ENCODE data around the gene CALML3. TPM values are rescaled to one million over a fixed set of nuclear protein-coding genes. Genes with fewer than 3 reads are reported as not detected.

CALML3 gene
- total RNA-seq, 1 experiment from 2014 or later: not detected

GRCh38 chr10:5476918-5477525 lies 47.7 kb upstream of the CALML3 start:
- no peak overlapping the region for H3K27ac ChIP-seq
- BruUV-seq (replicated peaks): no TSS peak
- no peak overlapping the region for H3K4me3 ChIP-seq
- no peaks in the 10 kb centered on the region for H3K27me3 ChIP-seq (ENCODE audit: insufficient read depth, low read depth)
- intact Hi-C loops (cut with micrococcal nuclease; ENCODE audit: unreplicated experiment): no loop called here
- no peaks in the 10 kb centered on the region for H3K79me2 ChIP-seq (ENCODE audit: low read depth)
- H3K4me1 ChIP-seq (replicated peaks; ENCODE audit: insufficient read depth): peaks cover 8% of the 10 kb centered on the region; the same call in 1 of the 2 replicates
- H2AFZ ChIP-seq: no peak overlapping the region
- ChIA-PET CTCF (no interaction called here), POLR2A (ENCODE audit: unreplicated experiment) (interaction anchor here (0.5 kb wide), 1 partner anchor 27 kb away, joined by 5 read pairs; no protein-coding TSS in a partner anchor)
- no peak for DNase-seq
- TF ChIP-seq CTCF (conservative IDR thresholded peaks at IDR 0.05): no peak
- no peak for TF ChIP-seq EZH2 (IDR thresholded peaks at IDR 0.05; ENCODE audit: low read depth)
- H3F3A ChIP-seq (ENCODE audit: insufficient read depth, low read depth): no peaks in the 10 kb centered on the region
- H4K20me1 ChIP-seq (ENCODE audit: insufficient read depth): no peaks in the 10 kb centered on the region
- no peaks in the 10 kb centered on the region for H3K36me3 ChIP-seq (ENCODE audit: low read depth)
- no peaks in the 10 kb centered on the region for H3K9me2 ChIP-seq (ENCODE audit: insufficient read depth)
- no peak overlapping the region for H3K4me2 ChIP-seq
- no peaks in the 10 kb centered on the region for H3K9me3 ChIP-seq (ENCODE audit: insufficient read depth, low read depth)

- POLR2A ChIA-PET (ENCODE audit: unreplicated experiment): interaction anchor here (0.5 kb wide), 1 partner anchor 473 kb away, joined by 9 read pairs; no protein-coding TSS in a partner anchor
- DNase-seq: no peak
- no peaks in the 10 kb centered on the region for H3K9me2 ChIP-seq (ENCODE audit: insufficient read depth)
- intact Hi-C loops (cut with micrococcal nuclease; ENCODE audit: unreplicated experiment): no loop called here
- H4K20me1 ChIP-seq (ENCODE audit: insufficient read depth): no peaks in the 10 kb centered on the region
- H3K27me3 ChIP-seq (ENCODE audit: insufficient read depth, low read depth): no peaks in the 10 kb centered on the region
- H3F3A ChIP-seq (ENCODE audit: insufficient read depth, low read depth): no peaks in the 10 kb centered on the region
- H2AFZ ChIP-seq: no peak overlapping the region
- CTCF ChIA-PET: no interaction called here
- H3K9me3 ChIP-seq (ENCODE audit: insufficient read depth, low read depth): no peaks in the 10 kb centered on the region
- no TSS peak for BruUV-seq (replicated peaks)
- no peak for TF ChIP-seq EZH2 (IDR thresholded peaks at IDR 0.05; ENCODE audit: low read depth)
- no peak overlapping the region for H3K4me3 ChIP-seq
- H3K36me3 ChIP-seq (ENCODE audit: low read depth): no peaks in the 10 kb centered on the region
- no peak overlapping the region for H3K27ac ChIP-seq
- H3K4me2 ChIP-seq: no peak overlapping the region
- no peaks in the 10 kb centered on the region for H3K79me2 ChIP-seq (ENCODE audit: low read depth)
- H3K4me1 ChIP-seq (replicated peaks; ENCODE audit: insufficient read depth): peaks cover 8% of the 10 kb centered on the region; the same call in 1 of the 2 replicates
These were observed 46.6 kb upstream of the CALML3 start for GRCh38 chr10:5477948-5478693.

GRCh38 chr10:5478694-5479305 lies 46.0 kb upstream of the CALML3 start:
- H2AFZ ChIP-seq: no peak overlapping the region
- CTCF ChIA-PET: no interaction called here
- no peak for DNase-seq
- H3K4me3 ChIP-seq: no peak overlapping the region
- H3K27ac ChIP-seq: no peak overlapping the region
- no peaks in the 10 kb centered on the region for H3K9me2 ChIP-seq (ENCODE audit: insufficient read depth)
- POLR2A ChIA-PET (ENCODE audit: unreplicated experiment): no interaction called here
- H3K36me3 ChIP-seq (ENCODE audit: low read depth): no peaks in the 10 kb centered on the region
- BruUV-seq (replicated peaks): no TSS peak
- H3K4me2 ChIP-seq: no peak overlapping the region
- H3F3A ChIP-seq (ENCODE audit: insufficient read depth, low read depth): no peaks in the 10 kb centered on the region
- no peaks in the 10 kb centered on the region for H3K9me3 ChIP-seq (ENCODE audit: insufficient read depth, low read depth)
- no peaks in the 10 kb centered on the region for H3K27me3 ChIP-seq (ENCODE audit: insufficient read depth, low read depth)
- H3K79me2 ChIP-seq (ENCODE audit: low read depth): no peaks in the 10 kb centered on the region
- intact Hi-C loops (cut with micrococcal nuclease; ENCODE audit: unreplicated experiment): no loop called here
- H3K4me1 ChIP-seq (replicated peaks; ENCODE audit: insufficient read depth): peaks cover 8% of the 10 kb centered on the region; the same call in 1 of the 2 replicates
- TF ChIP-seq CTCF (conservative IDR thresholded peaks at IDR 0.05) (no peak), EZH2 (IDR thresholded peaks at IDR 0.05; ENCODE audit: low read depth) (no peak)
- H4K20me1 ChIP-seq (ENCODE audit: insufficient read depth): no peaks in the 10 kb centered on the region
